Muscle layer of colon (tissue), 2 donors: ENCODE data around the gene USP40.

Source experiments
- H3K27ac ChIP-seq: one replicate; pipeline ENCODE4 v1.7.0; 2013; ENCODE audit warnings: low read depth, mild to moderate bottlenecking, low read length, moderate library complexity
- H3K27me3 ChIP-seq, 2 donors: one replicate each; pipeline ENCODE4 v1.7.0; 2013; ENCODE audit warnings: low read length in 2 of 2, mild to moderate bottlenecking in 2 of 2; ENCODE audit not compliant: insufficient read depth in 2 of 2, control insufficient read depth in 1 of 2
- H3K36me3 ChIP-seq: one replicate; pipeline ENCODE4 v1.7.0; 2013; ENCODE audit warnings: mild to moderate bottlenecking, low read length; ENCODE audit not compliant: insufficient read depth
- H3K4me1 ChIP-seq: one replicate; pipeline ENCODE4 v1.7.0; 2013; ENCODE audit warnings: mild to moderate bottlenecking, low read length; ENCODE audit not compliant: insufficient read depth
- H3K4me3 ChIP-seq, 2 donors: one replicate each; pipeline ENCODE4 v1.7.0; 2013; ENCODE audit warnings: low read length in 2 of 2, low read depth in 1 of 2, mild to moderate bottlenecking in 1 of 2, moderate library complexity in 1 of 2
- H3K9ac ChIP-seq: one replicate; pipeline ENCODE4 v1.7.0; 2013; ENCODE audit warnings: low read length
- H3K9me3 ChIP-seq: one replicate; pipeline ENCODE4 v1.7.0; 2013; ENCODE audit warnings: mild to moderate bottlenecking, low read length
- donor health status: abdominal sarcoma.
- donor health status: Adenocarcinoma of cecum.

The USP40 gene

DNA sequence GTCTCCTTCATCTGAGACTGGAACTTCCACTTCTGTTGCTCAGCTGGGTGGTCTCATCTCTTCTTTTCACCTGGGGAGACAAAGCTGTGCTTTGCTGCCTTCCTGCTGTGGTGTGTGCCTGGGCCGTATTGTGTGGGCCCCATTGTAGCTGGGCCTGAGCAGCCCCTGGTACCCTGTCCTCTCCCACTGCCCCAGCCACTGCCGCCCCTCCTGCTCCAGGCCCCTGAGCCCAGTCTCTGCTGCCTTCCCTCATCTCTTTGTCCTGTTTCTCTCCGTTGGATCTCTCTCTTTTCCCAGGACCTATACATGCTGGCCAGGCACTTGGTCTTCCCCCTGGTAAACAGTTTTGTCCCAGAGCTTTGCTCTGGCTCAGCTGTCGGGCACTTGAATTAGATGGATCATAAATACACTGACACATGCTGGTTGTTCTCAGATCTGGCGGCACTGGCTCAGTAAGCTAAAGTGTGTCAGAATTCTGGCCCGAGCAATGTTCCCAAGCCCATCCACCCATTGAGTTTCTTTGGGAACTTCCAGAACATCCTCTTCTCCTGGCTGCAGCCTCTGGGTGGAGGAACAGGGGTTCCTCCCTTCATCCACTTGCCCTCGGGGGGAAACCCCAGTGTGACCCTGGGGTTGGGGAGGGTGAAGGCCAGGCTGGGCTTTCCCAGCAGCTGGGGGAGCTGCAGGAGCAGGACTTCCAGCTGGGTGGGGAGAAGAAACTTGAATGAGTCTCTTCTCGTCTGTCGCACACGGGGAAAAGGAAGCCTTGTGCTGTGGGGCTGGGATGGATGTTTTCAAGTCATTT is 113.3 kb downstream of the USP40 start:
- Histone ChIP-seq H3K9me3 (no peaks in the 10 kb centered on the region), H3K4me1 (peaks cover 17% of the 10 kb centered on the region), H3K4me3 (no peak overlapping the region), H3K9ac (peak overlapping the region; percentile 11), H3K36me3 (peaks cover 70% of the 10 kb centered on the region), H3K27ac (no peak overlapping the region), H3K27me3 (no peaks in the 10 kb centered on the region)

DNA sequence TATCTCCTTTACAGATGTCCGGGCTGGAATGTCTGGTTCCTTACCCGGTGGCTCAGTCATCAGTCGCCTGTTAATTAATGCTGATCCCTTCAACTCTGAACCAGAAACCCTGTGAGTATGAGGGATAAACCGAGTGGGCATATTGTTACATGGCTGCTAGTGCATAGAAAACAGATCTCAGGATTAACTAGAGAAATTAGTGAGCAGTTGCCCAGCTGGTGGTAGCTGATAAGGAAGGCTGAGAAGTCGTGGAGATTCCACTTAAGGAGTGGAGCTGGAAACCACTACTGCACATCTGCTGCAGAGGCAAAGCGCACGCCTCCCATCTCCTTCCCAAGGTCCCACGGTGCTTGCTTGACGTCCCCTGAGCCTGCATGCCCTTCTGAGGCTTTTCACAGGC is 114.6 kb downstream of the USP40 start:
- Histone ChIP-seq H3K9me3 (no peaks in the 10 kb centered on the region), H3K4me3 (no peak overlapping the region), H3K27me3 (no peaks in the 10 kb centered on the region), H3K4me1 (peaks cover 17% of the 10 kb centered on the region), H3K27ac (no peak overlapping the region), H3K9ac (no peak overlapping the region), H3K36me3 (peaks cover 65% of the 10 kb centered on the region)

DNA sequence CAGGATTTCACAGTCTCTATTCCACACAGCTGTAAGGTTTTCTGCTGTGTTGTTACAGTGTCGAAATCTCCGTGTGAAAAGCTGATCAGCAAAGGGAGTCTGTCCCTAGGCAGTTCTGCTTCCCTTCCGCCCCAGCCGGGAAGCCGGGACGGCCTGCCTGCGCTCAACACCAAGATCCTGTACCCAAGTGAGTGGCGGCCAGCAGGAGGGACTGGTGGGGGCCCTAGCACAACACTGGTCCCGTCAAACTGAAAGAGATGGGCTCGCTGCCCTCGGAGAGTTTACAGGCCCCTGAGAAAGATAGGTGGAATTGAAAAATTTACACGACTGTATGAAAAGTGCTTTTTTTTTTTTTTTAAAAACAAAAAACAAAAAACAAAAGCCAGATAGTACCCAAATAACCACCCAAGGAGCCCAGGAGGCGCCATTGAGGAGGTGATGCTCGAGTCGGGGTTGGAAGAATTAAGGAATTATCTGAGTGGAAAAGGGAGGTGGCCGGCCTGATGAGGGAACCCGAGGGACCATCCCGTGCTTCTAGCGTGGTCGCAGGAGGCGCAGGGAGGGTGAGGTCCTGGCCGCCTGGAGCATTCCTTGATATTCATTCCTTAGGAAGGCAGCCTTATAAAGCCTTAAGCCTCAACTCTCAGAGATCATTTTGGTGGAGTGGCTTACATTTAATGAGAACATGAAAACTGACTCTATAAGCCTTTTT is 115.6 kb downstream of the USP40 start:
- Histone ChIP-seq H3K9me3 (no peaks in the 10 kb centered on the region), H3K27ac (no peak overlapping the region), H3K4me3 (no peak overlapping the region), H3K9ac (no peak overlapping the region), H3K4me1 (peaks cover 17% of the 10 kb centered on the region), H3K27me3 (no peaks in the 10 kb centered on the region), H3K36me3 (peaks cover 63% of the 10 kb centered on the region)

DNA sequence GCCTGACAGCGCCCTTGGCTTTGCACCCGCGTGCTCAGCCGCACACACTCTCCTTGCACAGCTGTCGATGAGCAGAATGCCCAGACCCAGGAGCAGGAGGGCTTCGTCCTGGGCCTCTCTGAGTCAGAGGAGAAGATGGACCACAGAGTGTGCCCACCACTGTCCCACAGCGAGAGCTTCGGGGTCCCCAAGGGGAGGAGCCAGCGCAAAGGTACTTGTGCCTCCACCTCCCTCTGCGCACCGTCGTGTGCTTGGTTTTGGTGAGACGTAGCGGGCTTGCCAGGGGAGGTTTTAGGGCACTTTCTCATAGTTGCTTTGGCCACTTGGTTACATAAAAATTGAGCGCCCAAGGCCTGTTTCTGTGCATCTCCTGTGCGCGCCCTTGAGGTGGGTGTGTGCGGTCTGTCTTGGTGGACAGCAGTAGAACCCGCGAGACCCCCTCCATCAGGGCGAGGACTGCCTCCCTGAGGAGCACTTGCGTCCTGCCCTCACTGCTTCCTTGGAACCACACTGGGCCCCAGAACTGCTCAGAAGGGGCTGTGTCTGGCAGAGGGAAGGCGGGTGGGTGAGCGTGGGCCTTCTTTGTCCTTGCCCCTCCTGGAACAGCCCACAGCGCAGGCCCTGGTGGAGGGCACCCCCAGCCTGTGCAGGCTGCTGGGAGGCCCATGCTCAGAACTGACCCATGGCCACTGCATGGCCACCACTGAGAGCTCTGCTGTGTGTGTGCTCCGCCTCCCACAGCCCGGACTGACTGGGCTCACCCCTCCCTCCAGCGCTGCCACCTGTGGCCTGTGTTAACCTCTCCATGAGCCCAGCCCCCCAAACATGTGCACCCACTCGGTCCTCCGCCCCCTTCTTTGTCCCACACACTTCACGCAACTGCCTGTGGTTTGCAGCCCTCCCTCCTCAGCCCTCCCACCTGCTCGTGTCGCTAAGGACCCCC is 116.4 kb downstream of the USP40 start:
- no peak overlapping the region for H3K27ac ChIP-seq
- H3K9me3 ChIP-seq = no peaks in the 10 kb centered on the region
- peaks cover 17% of the 10 kb centered on the region for H3K4me1 ChIP-seq
- no peak overlapping the region for H3K4me3 ChIP-seq
- no peak overlapping the region for H3K9ac ChIP-seq
- H3K27me3 ChIP-seq = no peaks in the 10 kb centered on the region
- H3K36me3 ChIP-seq = peaks cover 57% of the 10 kb centered on the region

DNA sequence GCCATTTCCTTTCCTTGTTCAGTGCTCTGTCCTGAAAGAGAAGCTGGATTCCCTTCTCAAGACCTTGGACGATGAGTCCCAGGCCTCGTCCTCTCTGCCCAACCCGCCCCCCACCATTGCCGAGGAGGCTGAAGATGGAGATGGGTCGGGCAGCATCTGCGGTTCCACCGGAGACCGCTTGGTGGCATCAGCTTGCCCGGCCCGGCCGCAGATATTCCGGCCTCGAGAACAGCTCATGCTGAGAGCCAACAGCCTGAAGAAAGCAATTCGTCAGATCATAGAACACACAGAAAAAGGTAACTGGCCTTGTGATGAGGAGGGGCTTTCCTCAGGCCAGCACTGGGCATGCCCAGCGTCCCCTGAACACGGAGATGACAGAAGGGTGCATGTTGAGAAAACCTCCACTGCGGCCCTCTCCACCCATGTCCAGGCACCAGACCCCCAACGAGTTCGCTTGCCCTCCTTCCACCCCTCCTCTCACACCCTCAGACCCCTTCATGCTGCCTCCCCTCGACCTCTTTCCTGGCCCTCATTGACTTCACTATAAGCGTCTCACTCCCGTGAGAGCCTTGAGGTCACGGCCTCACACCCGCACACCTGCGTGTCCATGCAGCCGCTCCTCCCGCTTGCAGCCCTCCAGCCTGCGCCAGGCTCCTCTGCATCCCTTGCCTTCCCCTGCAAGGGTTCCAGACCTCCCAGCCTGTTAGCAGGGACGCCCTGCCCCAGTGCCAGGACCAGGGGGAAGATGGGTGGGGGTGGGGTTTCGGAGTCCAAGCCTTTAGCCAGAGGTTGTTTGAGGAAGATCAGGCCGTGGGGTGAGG is 117.3 kb downstream of the USP40 start:
- H3K9ac ChIP-seq = no peak overlapping the region
- H3K4me1 ChIP-seq = peaks cover 17% of the 10 kb centered on the region
- peaks cover 59% of the 10 kb centered on the region for H3K36me3 ChIP-seq
- H3K4me3 ChIP-seq = no peak overlapping the region
- no peaks in the 10 kb centered on the region for H3K27me3 ChIP-seq
- H3K27ac ChIP-seq = peak overlapping the region; percentile 13
- no peaks in the 10 kb centered on the region for H3K9me3 ChIP-seq

DNA sequence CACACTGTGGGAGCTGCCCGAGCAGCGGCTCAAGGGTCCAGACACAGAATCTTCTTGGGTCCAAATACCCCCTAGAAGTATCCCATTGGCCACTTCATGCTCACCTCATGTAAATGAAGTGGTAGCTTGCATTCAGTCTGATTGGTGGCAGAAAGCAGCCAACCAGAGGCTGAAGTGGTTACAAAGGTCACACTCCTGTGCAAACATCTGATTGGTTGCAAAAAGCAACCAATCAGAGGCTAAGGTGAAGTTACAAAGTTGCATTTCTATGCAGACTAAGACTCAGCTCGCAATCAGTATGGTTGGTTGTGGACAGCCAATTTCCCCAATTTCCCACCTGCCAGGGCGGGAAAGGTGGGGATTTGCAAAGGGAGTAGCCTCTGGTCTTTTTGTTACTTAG is 118.0 kb downstream of the USP40 start:
- H3K36me3 ChIP-seq = peaks cover 65% of the 10 kb centered on the region
- no peaks in the 10 kb centered on the region for H3K9me3 ChIP-seq

DNA sequence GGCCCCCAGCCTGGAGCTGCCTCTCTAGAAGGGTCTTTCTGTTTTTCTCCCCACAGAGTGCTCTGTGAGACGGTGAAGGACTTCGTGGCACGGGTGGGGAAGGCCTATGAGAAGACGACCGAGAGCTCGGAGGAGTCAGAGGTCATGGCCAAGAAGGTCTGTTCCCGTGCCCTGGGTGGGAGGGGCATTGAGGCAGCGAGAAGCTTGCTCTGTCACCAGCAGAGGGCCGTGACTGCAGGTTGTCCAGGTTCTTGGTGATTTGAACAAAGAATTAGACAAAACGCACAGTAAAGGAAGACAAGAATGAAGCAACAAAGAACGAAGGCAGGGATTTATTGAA is 118.4 kb downstream of the USP40 start:
- H3K36me3 ChIP-seq = peaks cover 65% of the 10 kb centered on the region
- H3K4me3 ChIP-seq = no peak overlapping the region
- no peak overlapping the region for H3K9ac ChIP-seq
- H3K27me3 ChIP-seq = no peaks in the 10 kb centered on the region
- H3K4me1 ChIP-seq = peaks cover 12% of the 10 kb centered on the region
- no peak overlapping the region for H3K27ac ChIP-seq
- no peaks in the 10 kb centered on the region for H3K9me3 ChIP-seq

More for the DNA sequence above, 118.0 kb downstream of the USP40 start:
- H3K9ac ChIP-seq = no peak overlapping the region
- H3K4me3 ChIP-seq = no peak overlapping the region
- no peaks in the 10 kb centered on the region for H3K27me3 ChIP-seq
- H3K4me1 ChIP-seq = peaks cover 12% of the 10 kb centered on the region
- no peak overlapping the region for H3K27ac ChIP-seq

DNA sequence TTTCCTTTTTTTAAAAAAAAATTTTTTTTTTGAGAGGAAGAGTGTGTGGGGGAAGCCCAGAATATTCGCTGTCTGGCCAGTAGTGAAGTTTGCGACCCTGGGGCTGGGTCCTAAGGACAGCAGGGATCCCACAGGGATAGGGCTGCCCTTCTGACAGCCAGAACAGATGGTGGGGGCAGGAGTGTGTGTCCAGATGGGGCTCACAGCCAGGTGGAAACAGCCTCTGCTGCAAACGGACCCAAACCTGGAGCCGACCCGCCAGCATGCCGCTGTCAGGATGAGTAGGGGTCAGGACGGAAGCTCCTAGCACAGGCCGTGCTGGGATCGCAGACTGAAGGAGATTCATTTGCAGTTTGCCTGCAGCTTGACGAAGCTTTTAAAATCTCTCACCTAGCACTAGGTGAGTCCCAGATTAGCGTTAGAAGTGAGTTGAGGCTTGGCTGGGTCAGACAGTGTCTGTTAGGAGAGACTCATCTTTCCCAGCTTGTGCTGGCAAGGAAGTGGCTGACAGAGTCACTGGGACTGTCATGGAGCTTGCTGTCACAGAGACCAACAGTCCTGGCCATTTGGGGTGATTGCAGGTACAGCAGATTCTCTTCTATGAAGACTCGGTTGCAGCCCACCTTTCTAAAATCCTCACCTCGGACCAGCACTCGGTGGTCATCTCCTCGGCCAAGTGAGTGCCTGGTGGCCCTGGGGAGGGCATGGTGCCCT is 118.9 kb downstream of the USP40 start:
- Histone ChIP-seq H3K9ac (no peak overlapping the region), H3K27ac (no peak overlapping the region), H3K4me1 (peaks cover 8% of the 10 kb centered on the region), H3K27me3 (no peaks in the 10 kb centered on the region), H3K36me3 (peaks cover 64% of the 10 kb centered on the region), H3K9me3 (no peaks in the 10 kb centered on the region), H3K4me3 (no peak overlapping the region)

DNA sequence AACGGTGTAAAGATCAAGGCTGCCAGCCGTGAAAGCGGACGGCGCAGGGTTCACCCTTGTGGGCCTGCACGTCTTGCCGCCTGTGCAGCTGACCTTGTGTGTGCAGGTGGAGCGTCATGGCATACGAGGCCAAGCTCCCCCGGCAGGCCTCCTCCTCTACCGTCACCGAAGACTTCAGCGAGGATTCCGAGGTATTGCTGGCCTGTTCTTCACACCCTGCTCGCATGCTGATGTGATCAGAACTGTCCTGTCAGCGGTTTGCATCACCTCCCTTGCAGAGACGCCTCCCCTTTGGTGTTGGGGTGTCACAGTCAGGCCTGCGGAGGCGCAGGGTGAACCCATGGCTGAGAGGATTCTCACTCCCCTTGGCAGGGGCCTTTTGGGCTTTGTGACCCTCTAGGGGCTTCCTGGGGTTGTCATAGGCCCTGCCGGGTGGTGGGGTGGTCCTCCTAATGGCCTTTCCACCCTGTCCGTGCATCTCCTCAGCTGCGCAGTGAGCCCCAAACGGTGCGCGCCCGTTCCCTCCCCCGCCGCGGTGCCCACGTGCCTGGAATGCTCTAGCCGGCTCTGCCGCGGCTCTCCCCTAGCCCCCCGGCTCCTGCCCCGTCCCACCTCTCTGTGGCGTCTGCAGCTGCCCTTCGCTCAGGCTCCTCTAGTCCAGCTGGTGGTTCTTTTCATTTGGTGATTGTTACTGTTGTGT is 119.8 kb downstream of the USP40 start:
- Histone ChIP-seq H3K9ac (no peak overlapping the region), H3K36me3 (peaks cover 55% of the 10 kb centered on the region)

DNA sequence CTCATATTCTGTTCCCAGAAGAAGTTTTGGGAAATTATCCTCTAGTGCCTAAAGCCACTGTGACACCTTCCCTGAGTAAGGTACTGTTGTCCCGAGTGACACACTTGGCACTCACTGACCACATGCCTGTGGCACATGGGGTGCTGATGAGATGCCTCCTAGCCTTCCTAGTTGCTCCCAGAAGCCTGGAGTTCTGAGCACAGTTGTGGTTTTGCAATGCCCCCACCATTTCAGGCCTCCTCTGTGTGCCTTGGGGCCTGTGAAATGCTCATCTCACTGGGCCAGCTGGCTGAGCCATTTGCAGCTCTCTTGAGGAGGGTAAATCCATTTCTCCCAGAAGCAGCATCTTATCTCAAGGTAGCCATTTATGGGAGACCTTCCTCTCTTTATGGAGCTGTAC is 120.5 kb downstream of the USP40 start:
- Histone ChIP-seq H3K9ac (no peak overlapping the region), H3K4me3 (no peak overlapping the region), H3K27ac (no peak overlapping the region), H3K9me3 (no peaks in the 10 kb centered on the region), H3K36me3 (peaks cover 51% of the 10 kb centered on the region), H3K4me1 (peaks cover 6% of the 10 kb centered on the region), H3K27me3 (no peaks in the 10 kb centered on the region)

More for the DNA sequence above, 119.8 kb downstream of the USP40 start:
- no peak overlapping the region for H3K27ac ChIP-seq
- no peak overlapping the region for H3K4me3 ChIP-seq
- peaks cover 6% of the 10 kb centered on the region for H3K4me1 ChIP-seq
- H3K27me3 ChIP-seq = no peaks in the 10 kb centered on the region
- no peaks in the 10 kb centered on the region for H3K9me3 ChIP-seq
